GM19438 (cell line): ENCODE results near the gene ACTR8.

Experiments used
- ATAC-seq: cut with Tn5 transposase; IDR thresholded peaks from one replicate; pipeline ENCODE4 v1.9.1; 2021; ENCODE audit warnings: low read depth; ENCODE audit not compliant: unreplicated experiment

The ACTR8 gene

DNA sequence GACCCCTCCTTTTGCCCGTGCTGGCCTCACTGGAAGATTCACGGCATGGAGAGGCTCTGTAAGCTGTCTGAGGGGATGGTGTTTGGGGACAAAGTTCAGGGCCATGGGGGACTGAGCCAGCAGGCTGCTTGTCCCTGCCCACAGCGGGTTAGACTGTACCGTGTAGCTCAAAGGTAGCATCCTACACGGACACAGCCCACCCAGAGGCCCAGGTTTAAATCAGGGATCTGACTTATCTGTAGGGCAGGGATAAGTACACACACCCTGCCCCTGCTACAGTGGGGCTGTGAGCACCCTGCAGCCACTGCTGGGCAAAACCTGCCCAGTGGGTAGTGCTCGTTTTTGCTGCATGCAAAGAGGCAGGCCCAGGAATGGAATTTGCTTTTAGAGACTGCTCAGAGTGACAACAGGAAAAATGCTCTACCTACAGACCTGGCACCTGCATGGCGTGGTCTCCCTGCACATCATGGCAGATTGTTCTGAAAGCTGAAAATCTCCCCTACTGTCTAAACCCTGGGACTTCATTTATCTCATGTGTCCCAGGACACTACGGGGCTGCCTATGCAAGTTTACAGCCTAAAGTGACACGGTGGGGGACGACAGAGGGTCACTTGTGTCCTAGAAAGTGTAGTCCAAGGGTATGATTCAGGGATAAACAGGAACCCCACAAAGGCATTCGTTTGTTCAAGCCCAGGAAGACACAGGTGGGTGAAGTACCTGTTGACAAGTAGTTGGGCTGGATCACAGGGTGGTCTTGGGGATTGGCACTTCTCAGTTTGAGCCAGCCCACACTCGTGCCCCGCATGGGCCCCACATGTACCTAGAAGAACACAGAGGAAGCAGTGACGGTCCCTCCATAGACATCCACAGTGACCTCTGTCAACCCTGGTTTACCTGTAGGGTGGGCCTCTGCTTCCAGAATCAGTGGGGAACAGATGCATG lies 63.5 kb downstream of the ACTR8 start:
- no peak for ATAC-seq

GRCh38 chr3:53817809-53818208 lies 64.1 kb downstream of the ACTR8 start:
- ATAC-seq = no peak

DNA sequence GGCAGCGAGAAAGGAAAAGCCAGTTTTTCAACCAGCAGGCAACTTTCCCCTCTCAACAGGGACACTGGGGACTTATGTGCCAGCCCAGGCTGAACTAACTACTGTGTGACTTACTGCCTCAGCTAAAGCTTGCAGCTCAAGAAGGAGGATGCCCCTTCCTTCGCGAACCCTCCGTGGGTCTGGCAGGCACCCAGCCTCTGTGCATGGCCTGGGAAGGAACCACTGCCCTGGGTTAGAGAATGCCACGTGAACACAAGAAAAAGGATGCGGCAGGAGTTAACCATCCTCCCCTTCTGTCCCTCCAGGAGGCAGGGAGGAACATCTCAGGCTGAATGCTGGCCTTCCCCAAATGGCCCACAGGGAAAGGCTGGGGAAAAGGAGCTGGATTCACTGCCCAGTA lies 64.7 kb downstream of the ACTR8 start:
- ATAC-seq = no peak
